ENCODE data around the gene CCDC177.
A peak's percentile ranks its signal among the peaks of the same experiment; 100 is the strongest.

The CCDC177 gene

GRCh38 chr14:69615496-69616407 is 41.1 kb upstream of the CCDC177 start:
- TF ChIP-seq CTCF (IDR thresholded peaks at IDR 0.05; ENCODE audit: borderline replicate concordance, insufficient read depth, low read depth, low read length), result no peak
- peak overlapping the region; percentile 27 for H3K4me3 ChIP-seq (ENCODE audit: low read depth, low read length)

GRCh38 chr14:69615121-69615495 is 40.4 kb upstream of the CCDC177 start:
- no peak for TF ChIP-seq CTCF (IDR thresholded peaks at IDR 0.05; ENCODE audit: borderline replicate concordance, insufficient read depth, low read depth, low read length)
- H3K4me3 ChIP-seq (ENCODE audit: low read depth, low read length), result peak overlapping the region; percentile 27

GRCh38 chr14:69614592-69614991 is 39.9 kb upstream of the CCDC177 start:
- H3K4me3 ChIP-seq (ENCODE audit: low read depth, low read length), result peak overlapping the region; percentile 19
- no peak for TF ChIP-seq CTCF (IDR thresholded peaks at IDR 0.05; ENCODE audit: borderline replicate concordance, insufficient read depth, low read depth, low read length)

GRCh38 chr14:69613312-69614073 is 38.8 kb upstream of the CCDC177 start:
- no peak for TF ChIP-seq CTCF (IDR thresholded peaks at IDR 0.05; ENCODE audit: borderline replicate concordance, insufficient read depth, low read depth, low read length)
- H3K4me3 ChIP-seq (ENCODE audit: low read depth, low read length), result peak overlapping the region; percentile 59

- peak overlapping the region; percentile 59 for H3K4me3 ChIP-seq (ENCODE audit: low read depth, low read length)
- TF ChIP-seq CTCF (IDR thresholded peaks at IDR 0.05; ENCODE audit: borderline replicate concordance, insufficient read depth, low read depth, low read length), result peak; percentile 22; the same call in 1 of the 2 replicates
Observed at GRCh38 chr14:69612783-69613130, 38.1 kb upstream of the CCDC177 start.

- H3K4me3 ChIP-seq (ENCODE audit: low read depth, low read length), result peak overlapping the region; percentile 59
- TF ChIP-seq CTCF (IDR thresholded peaks at IDR 0.05; ENCODE audit: borderline replicate concordance, insufficient read depth, low read depth, low read length), result no peak
Observed at GRCh38 chr14:69612014-69612782, 37.5 kb upstream of the CCDC177 start.

Measured in GM12875 (cell line).